OCI-LY7 (cell line): ENCODE data around the gene CFL2. TPM values are rescaled to one million over a fixed set of nuclear protein-coding genes. Genes with fewer than 3 reads are reported as not detected.

Source experiments
- Bru-seq: library from RNA; stranded (reverse); fragments of 400-500 nt; gene quantifications from one replicate; lab custom pipeline; 2021; lab: Mats Ljungman, UMichigan
- BruChase-seq, 2 experiments: library from RNA; stranded (reverse); fragments of 400-500 nt; gene quantifications; one replicate each; lab custom pipeline; 2021; lab: Mats Ljungman, UMichigan
- BruUV-seq: library from RNA; stranded (reverse); fragments of 400-500 nt; replicated peaks from 2 replicates; lab custom pipeline; 2021; lab: Mats Ljungman, UMichigan
- CTCF ChIA-PET: fragments of 300-600 bp; sonication (Branson Sonifier 250); formaldehyde crosslinking; loops from one replicate; lab custom pipeline; 2022; ENCODE audit warnings: antibody characterized with exemption; ENCODE audit not compliant: unreplicated experiment; lab: Charles Lee
- POLR2A ChIA-PET: fragments of 300-600 bp; sonication (Branson Sonifier 250); formaldehyde crosslinking; loops from one replicate; lab custom pipeline; 2022; ENCODE audit warnings: antibody characterized with exemption; lab: Charles Lee
- DNase-seq: peaks from one replicate; pipeline ENCODE4 v3.0.0-alpha.2; 2015; ENCODE audit warnings: low spot score
- H2AFZ ChIP-seq: fragments of 200-600 bp; sonication (generic), shearing (Covaris generic); 2 replicates; pipeline ENCODE4 v1.6.1; 2014; ENCODE audit warnings: mild to moderate bottlenecking, antibody characterized with exemption, low read length, moderate library complexity
- H3K27ac ChIP-seq: fragments of 200-600 bp; sonication (generic); 2 replicates; pipeline ENCODE4 v1.5.1; 2014; ENCODE audit warnings: mixed run types, low read depth, mild to moderate bottlenecking, moderate library complexity, low read length, inconsistent platforms; ENCODE audit not compliant: poor library complexity, severe bottlenecking
- H3K36me3 ChIP-seq: fragments of 200-600 bp; sonication (generic); 2 replicates; pipeline ENCODE4 v1.6.1; 2014; ENCODE audit warnings: mild to moderate bottlenecking, antibody characterized with exemption, low read length, moderate library complexity, mixed read lengths; ENCODE audit not compliant: insufficient read depth
- H3K4me1 ChIP-seq: fragments of 200-600 bp; sonication (generic); 2 replicates; pipeline ENCODE4 v1.5.1; 2014; ENCODE audit warnings: mild to moderate bottlenecking, low read length; ENCODE audit not compliant: insufficient read depth, poor library complexity, severe bottlenecking
- H3K4me2 ChIP-seq: fragments of 200-600 bp; sonication (generic); 2 replicates; pipeline ENCODE4 v1.6.1; 2014; ENCODE audit warnings: mild to moderate bottlenecking, low read length
- H3K4me3 ChIP-seq: fragments of 200-600 bp; sonication (generic); 2 replicates; pipeline ENCODE4 v1.5.1; 2014; ENCODE audit warnings: mild to moderate bottlenecking, low read depth, low read length; ENCODE audit not compliant: poor library complexity, severe bottlenecking
- H3K79me2 ChIP-seq: fragments of 200-600 bp; sonication (generic); 2 replicates; pipeline ENCODE4 v1.6.1; 2016; ENCODE audit warnings: low read depth, mild to moderate bottlenecking, low read length, moderate library complexity, mixed read lengths; ENCODE audit not compliant: insufficient read depth
- H3K9me2 ChIP-seq: fragments of 200-600 bp; sonication (generic); 2 replicates; pipeline ENCODE4 v1.6.1; 2016; ENCODE audit warnings: mild to moderate bottlenecking, low read length, mixed read lengths; ENCODE audit not compliant: insufficient read depth
- H3K9me3 ChIP-seq: fragments of 200-600 bp; sonication (generic); 2 replicates; pipeline ENCODE4 v1.6.1; 2014; ENCODE audit warnings: mild to moderate bottlenecking, mixed run types, low read length, mixed read lengths
- H4K20me1 ChIP-seq: fragments of 200-600 bp; sonication (generic); 2 replicates; pipeline ENCODE4 v1.6.1; 2014; ENCODE audit warnings: mild to moderate bottlenecking, antibody characterized with exemption, low read length, moderate library complexity, mixed read lengths; ENCODE audit not compliant: insufficient read depth
- CTCF ChIP-seq: fragments of 200-600 bp; sonication (generic); conservative IDR thresholded peaks from 2 replicates; pipeline ENCODE4 v1.5.1; 2014; ENCODE audit warnings: mild to moderate bottlenecking, antibody characterized with exemption, low read length, moderate library complexity, mixed read lengths
- EZH2phosphoT487 ChIP-seq: fragments of 200-600 bp; sonication (generic); IDR thresholded peaks from 2 replicates; pipeline ENCODE4 v1.6.1; 2018; ENCODE audit warnings: low read depth, borderline replicate concordance, mild to moderate bottlenecking, mixed run types, antibody characterized with exemption, low read length, moderate library complexity, mixed read lengths
- intact Hi-C: fragments of 100-400 bp; cut with micrococcal nuclease; formaldehyde crosslinking; loops from one replicate; pipeline ENCODE4 v1.10.0; 2022; ENCODE audit not compliant: unreplicated experiment
- long read RNA-seq: library from polyadenylated mRNA; stranded (forward); transcript quantifications from one replicate; pipeline ENCODE4 v2.0.0, GENCODE V29; 2022
- total RNA-seq, 2 experiments: library from RNA; depleted of rRNA in 1 of 2; stranded (reverse); fragments of >200 nt in 1 of 2; shearing (Covaris generic) in 1 of 2; gene quantifications; 2 replicates each; pipeline ENCODE4 v1.2.3, GENCODE V29; 2014 to 2022

Gene CFL2
- total RNA-seq (2014; rRNA removed; shearing (Covaris generic)): 7.1 and 19.6 TPM in 2 replicates
- 24.7 and 30.8 TPM in 2 replicates for total RNA-seq (2022)
- percentile 94 among the genes with signal in this experiment for Bru-seq, nascent RNA
- BruChase-seq, experiment 1, labeled RNA remaining after a 6-hour chase: percentile 77 among the genes with signal in this experiment
- BruChase-seq, experiment 2, labeled RNA remaining after a 2-hour chase: percentile 94 among the genes with signal in this experiment
- long read RNA-seq, full-length matches to known transcripts: 31 of 40 reads
- long read RNA-seq, partial matches to known transcripts: 1 of 40 reads
- long read RNA-seq, other reads (novel, unspliced or antisense): 8 of 40 reads

- H3K9me3 ChIP-seq: no peaks in the 10 kb centered on the region
- intact Hi-C loops: loop anchor here (5.0 kb wide), 4 partner anchors 158 to 578 kb away; partner anchors contain the start of genes PPP2R3C, PRORP, PSMA6 and SRP54
- peak within 1 kb of the TSS; percentile 54 for H2AFZ ChIP-seq
- H3K9me2 ChIP-seq: no peaks in the 10 kb centered on the region
- peak within 1 kb of the TSS; percentile 87 for H3K27ac ChIP-seq
- H4K20me1 ChIP-seq: no peaks in the 10 kb centered on the region
- POLR2A ChIA-PET: interaction anchor here (0.6 to 2.1 kb wide), 7 partner anchors 9 to 266 kb away, joined by 3 to 9 read pairs (median 6); no protein-coding TSS in a partner anchor
- peaks cover 45% of the 10 kb centered on the region for H3K79me2 ChIP-seq
- TF ChIP-seq EZH2phosphoT487: no peak
- no peak for TF ChIP-seq CTCF
- peak within 1 kb of the TSS; percentile 92 for H3K4me3 ChIP-seq
- peaks cover 38% of the 10 kb centered on the region for H3K36me3 ChIP-seq
- BruUV-seq: no TSS peak
- peak within 1 kb of the TSS; percentile 94 for H3K4me2 ChIP-seq
- DNase-seq: peak; percentile 79
- peaks cover 48% of the 10 kb centered on the region for H3K4me1 ChIP-seq
- CTCF ChIA-PET: interaction anchor here (0.6 to 0.7 kb wide), 2 partner anchors 8 to 65 kb away, joined by 3 read pairs; no protein-coding TSS in a partner anchor
These were observed at the start of gene CFL2 for GRCh38 chr14:34714320-34715126. Gene CFL2, minus strand, starts transcription at chr14:34714593. Its CDS starts 53 bp downstream, at chr14:34714540.

- no peak for DNase-seq
- H3K4me1 ChIP-seq: no peaks in the 10 kb centered on the region
- no peak overlapping the region for H3K4me3 ChIP-seq
- H3K79me2 ChIP-seq: no peaks in the 10 kb centered on the region
- no peaks in the 10 kb centered on the region for H3K9me3 ChIP-seq
- peaks cover 78% of the 10 kb centered on the region for H3K36me3 ChIP-seq
- BruUV-seq: no TSS peak
- ChIA-PET CTCF (no interaction called here), POLR2A (no interaction called here)
- TF ChIP-seq CTCF (no peak), EZH2phosphoT487 (no peak)
- H4K20me1 ChIP-seq: no peaks in the 10 kb centered on the region
- H3K27ac ChIP-seq: no peak overlapping the region
- no peaks in the 10 kb centered on the region for H3K9me2 ChIP-seq
- intact Hi-C loops: no loop called here
- no peak overlapping the region for H2AFZ ChIP-seq
- H3K4me2 ChIP-seq: no peak overlapping the region
These were observed 40.8 kb upstream of the CFL2 start for GRCh38 chr14:34755215-34755614.
